Loucy (cell line): ENCODE results near the gene GPR26.

Experiments
- H2AFZ ChIP-seq: fragments of 200-600 bp; sonication (generic); 2 replicates; pipeline ENCODE4 v1.6.0; 2016; ENCODE audit warnings: antibody characterized with exemption, mild to moderate bottlenecking, low read length, moderate library complexity
- H3F3A ChIP-seq: fragments of 200-600 bp; 2 replicates; pipeline ENCODE4 v1.6.0; 2016; ENCODE audit warnings: antibody characterized with exemption, low read depth, mild to moderate bottlenecking
- H3K27me3 ChIP-seq: fragments of 200-600 bp; sonication (generic); 2 replicates; pipeline ENCODE4 v1.6.1; 2014; ENCODE audit warnings: low read length, mild to moderate bottlenecking; ENCODE audit not compliant: insufficient read depth, poor library complexity, severe bottlenecking
- H3K36me3 ChIP-seq: fragments of 200-600 bp; sonication (generic); 2 replicates; pipeline ENCODE4 v1.6.1; 2016; ENCODE audit warnings: low read length; ENCODE audit not compliant: insufficient read depth
- H3K4me1 ChIP-seq: fragments of 200-600 bp; sonication (generic); 2 replicates; pipeline ENCODE4 v1.5.1; 2014; ENCODE audit warnings: low read length, mild to moderate bottlenecking; ENCODE audit not compliant: insufficient read depth, poor library complexity, severe bottlenecking
- H3K4me2 ChIP-seq: fragments of 200-600 bp; sonication (generic); 2 replicates; pipeline ENCODE4 v1.6.0; 2014; ENCODE audit warnings: antibody characterized with exemption, low read length, low read depth, mild to moderate bottlenecking; ENCODE audit not compliant: poor library complexity, severe bottlenecking
- H3K4me3 ChIP-seq: fragments of 200-600 bp; sonication (generic); 2 replicates; pipeline ENCODE4 v1.5.1; 2014; ENCODE audit warnings: low read length, mild to moderate bottlenecking, mixed read lengths; ENCODE audit not compliant: poor library complexity, severe bottlenecking
- H3K79me2 ChIP-seq: fragments of 200-600 bp; sonication (generic); 2 replicates; pipeline ENCODE4 v1.6.1; 2014; ENCODE audit warnings: low read length; ENCODE audit not compliant: insufficient read depth
- H3K9ac ChIP-seq: fragments of 200-600 bp; sonication (generic); 2 replicates; pipeline ENCODE4 v1.6.0; 2014; ENCODE audit warnings: mild to moderate bottlenecking, low read depth, low read length, moderate library complexity; ENCODE audit not compliant: poor library complexity, severe bottlenecking
- H3K9me2 ChIP-seq: fragments of 200-600 bp; sonication (generic); replicated peaks from 2 replicates; pipeline ENCODE4 v1.6.1; 2016; ENCODE audit warnings: low read depth, low read length, mixed read lengths
- H3K9me3 ChIP-seq: fragments of 200-600 bp; sonication (generic); 2 replicates; pipeline ENCODE4 v1.6.1; 2014; ENCODE audit warnings: mild to moderate bottlenecking, antibody characterized with exemption, low read length, low read depth; ENCODE audit not compliant: insufficient read depth
- H4K20me1 ChIP-seq: fragments of 200-600 bp; sonication (generic); 2 replicates; pipeline ENCODE4 v1.6.0; 2014; ENCODE audit warnings: antibody characterized with exemption, low read length, mild to moderate bottlenecking; ENCODE audit not compliant: insufficient read depth, poor library complexity, severe bottlenecking
- EZH2phosphoT487 ChIP-seq: fragments of 200-600 bp; IDR thresholded peaks from 2 replicates; pipeline ENCODE4 v1.6.1; 2018; ENCODE audit warnings: antibody characterized with exemption, mild to moderate bottlenecking, moderate library complexity, borderline replicate concordance
- TF ChIP-seq, protein P1 (sequence below): fragments of 200-600 bp; sonication (generic); conservative IDR thresholded peaks from 2 replicates; pipeline ENCODE4 v1.5.1; 2014; ENCODE audit warnings: mild to moderate bottlenecking, antibody characterized with exemption, low read length

GPR26 gene

DNA sequence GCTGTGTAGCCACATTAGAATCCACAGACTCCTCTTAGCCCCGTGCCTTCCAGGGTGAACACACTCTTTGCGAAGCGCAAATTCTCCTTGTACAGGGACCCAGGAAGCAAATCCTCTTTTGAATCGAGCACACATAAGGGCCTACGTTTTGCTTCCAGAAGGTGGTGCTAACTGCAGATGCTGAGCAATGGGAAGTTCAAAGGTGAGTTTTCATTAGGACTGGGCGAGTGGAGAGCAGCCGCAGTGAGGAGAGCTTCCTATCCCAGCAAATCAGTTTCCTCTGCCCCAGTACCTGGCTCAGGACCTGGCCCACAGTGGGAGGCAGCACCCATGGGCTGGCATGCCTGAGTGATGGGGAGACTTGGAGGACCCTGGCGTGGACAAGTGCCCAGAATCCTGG lies 23.5 kb upstream of the GPR26 start:
- no peak overlapping the region for H3K9ac ChIP-seq
- H4K20me1 ChIP-seq, result no peaks in the 10 kb centered on the region
- TF ChIP-seq EZH2phosphoT487, result no peak
- TF ChIP-seq, protein P1, sequence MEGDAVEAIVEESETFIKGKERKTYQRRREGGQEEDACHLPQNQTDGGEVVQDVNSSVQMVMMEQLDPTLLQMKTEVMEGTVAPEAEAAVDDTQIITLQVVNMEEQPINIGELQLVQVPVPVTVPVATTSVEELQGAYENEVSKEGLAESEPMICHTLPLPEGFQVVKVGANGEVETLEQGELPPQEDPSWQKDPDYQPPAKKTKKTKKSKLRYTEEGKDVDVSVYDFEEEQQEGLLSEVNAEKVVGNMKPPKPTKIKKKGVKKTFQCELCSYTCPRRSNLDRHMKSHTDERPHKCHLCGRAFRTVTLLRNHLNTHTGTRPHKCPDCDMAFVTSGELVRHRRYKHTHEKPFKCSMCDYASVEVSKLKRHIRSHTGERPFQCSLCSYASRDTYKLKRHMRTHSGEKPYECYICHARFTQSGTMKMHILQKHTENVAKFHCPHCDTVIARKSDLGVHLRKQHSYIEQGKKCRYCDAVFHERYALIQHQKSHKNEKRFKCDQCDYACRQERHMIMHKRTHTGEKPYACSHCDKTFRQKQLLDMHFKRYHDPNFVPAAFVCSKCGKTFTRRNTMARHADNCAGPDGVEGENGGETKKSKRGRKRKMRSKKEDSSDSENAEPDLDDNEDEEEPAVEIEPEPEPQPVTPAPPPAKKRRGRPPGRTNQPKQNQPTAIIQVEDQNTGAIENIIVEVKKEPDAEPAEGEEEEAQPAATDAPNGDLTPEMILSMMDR, result no peak
- H3K27me3 ChIP-seq, result no peaks in the 10 kb centered on the region
- H3K4me1 ChIP-seq, result no peaks in the 10 kb centered on the region
- H3F3A ChIP-seq, result no peaks in the 10 kb centered on the region
- no peak overlapping the region for H3K4me3 ChIP-seq
- no peaks in the 10 kb centered on the region for H3K9me2 ChIP-seq
- no peaks in the 10 kb centered on the region for H3K36me3 ChIP-seq
- no peak overlapping the region for H3K4me2 ChIP-seq
- H2AFZ ChIP-seq, result no peak overlapping the region
- no peaks in the 10 kb centered on the region for H3K79me2 ChIP-seq
- H3K9me3 ChIP-seq, result no peaks in the 10 kb centered on the region; the same call in 1 of the 2 replicates

DNA sequence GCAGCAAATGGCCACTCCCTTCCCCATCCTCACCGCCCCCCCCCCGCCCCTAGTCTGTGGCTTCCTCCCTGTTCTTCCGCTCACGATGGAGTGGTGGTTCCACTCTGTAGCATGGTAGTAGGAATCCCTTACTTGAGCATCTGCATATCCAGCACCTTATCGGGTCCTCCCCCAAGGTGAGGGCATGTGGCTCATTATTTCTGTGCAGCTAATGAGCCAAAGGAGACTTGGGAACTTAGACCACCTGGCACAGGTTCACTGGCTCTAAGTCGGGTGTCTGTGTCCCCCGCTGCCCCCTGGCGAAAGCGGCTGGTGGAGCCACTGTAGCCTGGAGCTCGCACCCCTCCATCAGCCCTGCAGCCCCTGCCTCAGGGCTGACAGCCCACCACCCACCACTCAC lies 22.8 kb upstream of the GPR26 start:
- Histone ChIP-seq H3K79me2 (no peaks in the 10 kb centered on the region), H2AFZ (no peak overlapping the region), H3K9me2 (no peaks in the 10 kb centered on the region), H3K9ac (no peak overlapping the region), H3K4me3 (no peak overlapping the region), H3K27me3 (no peaks in the 10 kb centered on the region), H4K20me1 (no peaks in the 10 kb centered on the region), H3K4me2 (no peak overlapping the region), H3K36me3 (no peaks in the 10 kb centered on the region), H3K4me1 (no peaks in the 10 kb centered on the region), H3K9me3 (no peaks in the 10 kb centered on the region; the same call in 1 of the 2 replicates), H3F3A (no peaks in the 10 kb centered on the region)
- TF ChIP-seq, protein P1, result no peak
- no peak for TF ChIP-seq EZH2phosphoT487

DNA sequence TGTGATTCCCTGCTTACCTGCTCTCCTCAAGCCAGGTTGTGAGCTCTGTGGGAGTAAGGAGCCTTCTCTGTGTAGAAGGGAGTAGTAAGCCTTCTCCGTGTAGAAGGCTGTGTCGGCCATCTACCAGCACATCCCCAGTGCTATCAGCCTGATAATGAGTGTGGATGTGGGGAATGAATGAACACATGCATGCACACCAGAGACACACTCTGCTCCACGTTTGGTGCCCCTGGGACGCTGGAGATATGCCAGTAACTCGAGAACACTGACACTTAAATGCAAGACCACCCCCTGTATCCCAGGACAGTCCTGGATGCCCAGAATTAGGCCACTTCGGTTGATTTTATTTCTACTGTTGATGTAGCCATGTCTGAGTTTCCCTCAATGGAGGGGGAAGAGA lies 21.1 kb upstream of the GPR26 start:
- Histone ChIP-seq H4K20me1 (no peaks in the 10 kb centered on the region), H3K4me3 (no peak overlapping the region), H3K79me2 (no peaks in the 10 kb centered on the region), H3K9ac (no peak overlapping the region), H3K9me2 (no peaks in the 10 kb centered on the region), H3K36me3 (no peaks in the 10 kb centered on the region), H3K4me2 (no peak overlapping the region), H3K9me3 (no peaks in the 10 kb centered on the region; the same call in 1 of the 2 replicates), H2AFZ (no peak overlapping the region), H3F3A (no peaks in the 10 kb centered on the region), H3K27me3 (no peaks in the 10 kb centered on the region), H3K4me1 (no peaks in the 10 kb centered on the region)
- no peak for TF ChIP-seq EZH2phosphoT487
- TF ChIP-seq, protein P1, result no peak
